Type B pancreatic cell (in vitro differentiated cells): ENCODE measurements around the gene DOLPP1. TPM values are rescaled to one million over a fixed set of nuclear protein-coding genes. Genes with fewer than 3 reads are reported as not detected.

Experiments used
- DNase-seq: peaks from one replicate; pipeline ENCODE4 v3.0.0; 2021; ENCODE audit warnings: mixed read lengths; ENCODE audit not compliant: unreplicated experiment; ENCODE audit errors: extremely low spot score
- H3K27ac Mint-ChIP-seq: 2 replicates; pipeline ENCODE4 v1.8.0; 2021; ENCODE audit warnings: mild to moderate bottlenecking, mixed read lengths
- H3K27me3 Mint-ChIP-seq: 2 replicates; pipeline ENCODE4 v1.8.0; 2021; ENCODE audit warnings: mixed read lengths
- H3K36me3 Mint-ChIP-seq: 2 replicates; pipeline ENCODE4 v1.8.0; 2021; ENCODE audit warnings: mixed read lengths
- H3K4me1 Mint-ChIP-seq: one replicate; pipeline ENCODE4 v1.8.0; 2021; ENCODE audit warnings: mixed read lengths; ENCODE audit not compliant: unreplicated experiment
- H3K4me3 Mint-ChIP-seq: 2 replicates; pipeline ENCODE4 v1.8.0; 2021; ENCODE audit warnings: mild to moderate bottlenecking, mixed read lengths
- H3K9me3 Mint-ChIP-seq: 2 replicates; pipeline ENCODE4 v1.8.0; 2021; ENCODE audit warnings: mixed read lengths
- total RNA-seq: library from RNA; stranded (reverse); gene quantifications from 2 replicates; pipeline ENCODE4 v1.2.1, GENCODE V29; 2021; ENCODE audit warnings: low replicate concordance
- TF ChIP-seq, protein P1 (sequence below): fragments of 200-600 bp; sonication (generic); conservative IDR thresholded peaks from 2 replicates; pipeline ENCODE4 v1.5.0; 2021; ENCODE audit warnings: antibody characterized with exemption, mild to moderate bottlenecking

Gene DOLPP1
- total RNA-seq, 1 donor from 2014 or later = 21.1 TPM

- Mint-ChIP-seq H3K27me3 (no peaks in the 10 kb centered on the region), H3K9me3 (no peaks in the 10 kb centered on the region), H3K27ac (no peak overlapping the region), H3K36me3 (no peaks in the 10 kb centered on the region), H3K4me1 (no peaks in the 10 kb centered on the region), H3K4me3 (no peak overlapping the region)
- no peak for DNase-seq
- TF ChIP-seq, protein P1, sequence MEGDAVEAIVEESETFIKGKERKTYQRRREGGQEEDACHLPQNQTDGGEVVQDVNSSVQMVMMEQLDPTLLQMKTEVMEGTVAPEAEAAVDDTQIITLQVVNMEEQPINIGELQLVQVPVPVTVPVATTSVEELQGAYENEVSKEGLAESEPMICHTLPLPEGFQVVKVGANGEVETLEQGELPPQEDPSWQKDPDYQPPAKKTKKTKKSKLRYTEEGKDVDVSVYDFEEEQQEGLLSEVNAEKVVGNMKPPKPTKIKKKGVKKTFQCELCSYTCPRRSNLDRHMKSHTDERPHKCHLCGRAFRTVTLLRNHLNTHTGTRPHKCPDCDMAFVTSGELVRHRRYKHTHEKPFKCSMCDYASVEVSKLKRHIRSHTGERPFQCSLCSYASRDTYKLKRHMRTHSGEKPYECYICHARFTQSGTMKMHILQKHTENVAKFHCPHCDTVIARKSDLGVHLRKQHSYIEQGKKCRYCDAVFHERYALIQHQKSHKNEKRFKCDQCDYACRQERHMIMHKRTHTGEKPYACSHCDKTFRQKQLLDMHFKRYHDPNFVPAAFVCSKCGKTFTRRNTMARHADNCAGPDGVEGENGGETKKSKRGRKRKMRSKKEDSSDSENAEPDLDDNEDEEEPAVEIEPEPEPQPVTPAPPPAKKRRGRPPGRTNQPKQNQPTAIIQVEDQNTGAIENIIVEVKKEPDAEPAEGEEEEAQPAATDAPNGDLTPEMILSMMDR = no peak
These were observed 8.3 kb downstream of the DOLPP1 start for GRCh38 chr9:129089246-129089645.

DNA sequence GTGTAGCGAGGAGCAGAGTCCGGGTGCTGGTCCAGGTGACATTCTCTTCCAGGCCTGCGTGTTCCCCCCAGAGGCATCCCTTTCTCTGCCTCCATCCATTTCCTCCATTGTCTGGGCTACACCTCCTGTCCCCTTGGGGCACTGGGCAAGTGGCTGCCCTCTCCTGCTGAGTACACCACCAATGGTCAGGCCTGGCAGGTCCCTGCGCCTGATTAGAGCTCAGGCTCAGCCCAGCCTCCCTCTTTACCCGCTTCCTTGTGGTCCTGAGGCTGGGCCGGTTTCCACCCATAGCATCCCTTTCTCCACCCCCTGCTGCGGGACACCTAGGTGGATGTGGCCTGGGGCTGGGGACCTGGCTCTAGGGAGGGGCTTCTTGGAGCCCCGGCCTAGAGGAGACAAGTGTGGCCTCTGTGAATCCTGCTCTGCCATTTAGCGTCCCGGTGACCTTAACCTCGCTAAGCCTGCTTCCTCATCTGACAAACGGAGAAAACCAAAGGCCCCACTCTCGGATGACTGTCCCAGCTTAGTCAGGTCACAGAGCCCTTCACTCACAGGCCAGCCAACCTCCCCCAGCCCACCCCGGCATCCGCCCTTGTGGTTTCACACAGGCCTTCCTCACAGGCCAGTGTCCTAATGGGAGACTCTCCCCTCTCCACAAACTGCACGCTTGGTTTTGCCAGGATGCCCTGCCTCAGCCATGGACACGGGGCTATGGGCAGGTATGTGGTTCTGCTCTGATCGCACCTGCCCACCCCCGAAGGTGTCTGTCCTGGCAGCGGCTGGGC lies 12.9 kb downstream of the DOLPP1 start:
- H3K36me3 Mint-ChIP-seq = no peaks in the 10 kb centered on the region
- TF ChIP-seq, protein P1 = no peak
- DNase-seq = no peak

DNA sequence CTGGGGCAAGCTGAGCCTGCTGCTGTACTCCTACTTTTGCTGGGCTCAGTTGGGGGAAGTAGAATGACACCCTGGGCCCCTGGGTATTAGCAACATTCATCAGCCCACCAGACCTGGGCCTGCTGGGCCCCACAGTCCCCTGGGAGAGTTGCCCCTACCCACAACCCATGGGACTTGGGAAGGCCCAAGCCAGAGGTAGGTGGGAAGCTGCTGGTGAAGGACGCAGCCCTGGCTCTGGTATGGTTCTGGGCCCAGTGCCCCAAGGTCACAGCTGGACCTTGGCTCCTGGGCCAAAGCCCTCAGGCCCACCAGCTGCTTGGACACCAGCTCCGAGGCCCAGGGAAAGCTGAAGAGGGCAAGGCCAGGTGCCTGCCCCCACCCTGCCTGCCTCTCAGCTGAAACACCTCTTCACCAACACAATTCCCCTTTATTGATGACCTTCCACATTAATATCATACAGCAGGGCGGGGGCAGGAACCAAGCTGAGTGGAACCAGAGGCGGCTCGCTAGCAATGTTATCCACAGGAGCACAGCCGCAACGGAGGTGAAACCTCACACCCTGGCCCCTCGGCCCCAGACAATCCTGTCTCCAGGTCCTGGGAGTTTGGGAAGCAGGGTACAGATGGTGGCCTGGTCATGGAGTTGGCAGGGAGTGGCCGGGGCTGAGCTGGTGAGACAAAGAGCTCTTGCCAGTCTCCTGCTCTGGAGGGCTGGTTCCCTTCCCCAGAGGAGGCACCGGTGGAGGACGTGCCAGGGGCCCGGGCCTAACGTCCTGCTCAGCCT lies 13.7 kb downstream of the DOLPP1 start:
- Mint-ChIP-seq H3K9me3 (no peaks in the 10 kb centered on the region), H3K4me3 (no peak overlapping the region), H3K27me3 (no peaks in the 10 kb centered on the region), H3K4me1 (no peaks in the 10 kb centered on the region), H3K27ac (no peak overlapping the region), H3K36me3 (no peaks in the 10 kb centered on the region)
- TF ChIP-seq, protein P1 = no peak
- no peak for DNase-seq

More for the DNA sequence above, 12.9 kb downstream of the DOLPP1 start:
- Mint-ChIP-seq H3K9me3 (no peaks in the 10 kb centered on the region), H3K4me3 (no peak overlapping the region), H3K27me3 (no peaks in the 10 kb centered on the region), H3K27ac (no peak overlapping the region), H3K4me1 (no peaks in the 10 kb centered on the region)

GRCh38 chr9:129095170-129095667 lies 14.3 kb downstream of the DOLPP1 start:
- Mint-ChIP-seq H3K27me3 (no peaks in the 10 kb centered on the region), H3K4me3 (no peak overlapping the region), H3K27ac (no peak overlapping the region), H3K4me1 (no peaks in the 10 kb centered on the region), H3K9me3 (no peaks in the 10 kb centered on the region), H3K36me3 (no peaks in the 10 kb centered on the region)
- DNase-seq = no peak
- TF ChIP-seq, protein P1 = no peak

DNA sequence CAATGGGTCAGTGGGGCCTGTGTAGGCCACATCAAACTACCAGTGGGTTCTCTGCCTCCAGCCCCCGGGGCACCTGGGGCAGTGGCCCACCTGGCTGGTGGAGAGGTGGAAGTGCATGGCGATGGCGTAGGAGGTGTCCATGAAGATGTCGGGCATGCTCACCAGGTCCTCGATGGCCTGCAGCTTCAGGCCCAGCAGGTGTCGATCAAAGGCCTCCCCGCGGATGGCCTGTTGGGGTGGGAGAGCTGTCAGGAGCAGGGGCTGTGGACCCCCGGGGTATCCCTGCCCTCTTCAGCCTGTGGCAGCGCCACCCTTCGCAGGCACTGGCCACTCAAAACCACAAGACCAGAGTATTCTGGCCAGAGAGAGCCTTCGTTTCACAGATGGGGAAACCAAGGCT lies 15.0 kb downstream of the DOLPP1 start:
- Mint-ChIP-seq H3K9me3 (no peaks in the 10 kb centered on the region), H3K4me1 (no peaks in the 10 kb centered on the region), H3K27ac (no peak overlapping the region), H3K36me3 (no peaks in the 10 kb centered on the region), H3K27me3 (no peaks in the 10 kb centered on the region), H3K4me3 (no peak overlapping the region)
- TF ChIP-seq, protein P1 = no peak
- no peak for DNase-seq
